Fibroblast of gingiva (primary cell): ENCODE data around the gene CRYGN.

Source experiments
- DNase-seq: peaks from one replicate; pipeline ENCODE4 v3.0.0-alpha.2; 2011; ENCODE audit warnings: low read depth

The CRYGN gene

GRCh38 chr7:151379534-151380198, 60.3 kb downstream of the CRYGN start:
- DNase-seq, result no peak

- DNase-seq, result no peak
Observed at GRCh38 chr7:151379193-151379520, 60.8 kb downstream of the CRYGN start.
